Tibial nerve (tissue), 3 donors: Measurements from ENCODE around the gene PTPRM.

Experiments
- CTCF ChIP-seq, 5 experiments: fragments of 200-600 bp in 3 of 5; fragments of 450-650 bp in 2 of 5; sonication (generic) in 3 of 5; IDR thresholded peaks; one replicate each; pipeline ENCODE4 v1.5.1; 2016 to 2019; ENCODE audit warnings: antibody characterized with exemption in 5 of 5, mild to moderate bottlenecking in 3 of 5, moderate library complexity in 2 of 5
- POLR2A ChIP-seq, 2 donors: fragments of 450-650 bp; IDR thresholded peaks; one replicate each; pipeline ENCODE4 v1.6.1; 2017; ENCODE audit warnings: antibody characterized with exemption in 2 of 2, mild to moderate bottlenecking in 2 of 2, moderate library complexity in 2 of 2

- TF ChIP-seq CTCF (IDR thresholded peaks at IDR 0.05) (no peak), POLR2A (IDR thresholded peaks at IDR 0.05) (no peak)
Measured at GRCh38 chr18:7757175-7757574, 190.1 kb downstream of the PTPRM start.
